Putamen (tissue), 1 donor: Measurements from ENCODE around the gene DPP7.
"Not testable (repeated sequence)": the region's sequence is repeated elsewhere in the genome, so short reads cannot be mapped to it uniquely, and the experiment has no call there.

Experiments used
- DNase-seq: peaks from one replicate; pipeline ENCODE4 v3.0.0-alpha.2; 2016; ENCODE audit warnings: low spot score

DPP7 gene

DNA sequence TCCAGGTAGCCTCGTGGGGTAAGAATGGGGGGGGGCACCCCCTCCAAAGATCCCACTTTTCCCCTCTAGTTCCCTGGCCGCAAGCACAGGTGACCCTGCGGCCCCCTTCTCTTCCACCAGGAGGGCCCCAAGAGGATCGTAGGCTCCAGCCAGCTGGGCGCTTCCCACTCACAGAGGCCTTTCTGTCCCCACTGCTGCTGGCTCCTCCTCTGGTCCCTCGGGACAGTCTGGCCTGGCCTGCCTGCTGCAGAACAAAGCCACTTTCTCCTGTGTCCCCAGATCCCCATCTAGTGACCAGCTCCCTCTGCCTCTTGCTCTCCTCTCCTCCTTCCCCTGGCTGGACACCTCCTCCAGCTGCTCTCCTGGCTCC lies 43.6 kb downstream of the DPP7 start:
- DNase-seq, result peak; percentile 93

- DNase-seq, result peak; percentile 87
Observed at GRCh38 chr9:137070201-137070905, 44.2 kb downstream of the DPP7 start, which contains the start of gene SAPCD2. Gene SAPCD2 (minus strand): TSS chr9:137070557. CDS start chr9:137070460, 97 bp downstream.

DNA sequence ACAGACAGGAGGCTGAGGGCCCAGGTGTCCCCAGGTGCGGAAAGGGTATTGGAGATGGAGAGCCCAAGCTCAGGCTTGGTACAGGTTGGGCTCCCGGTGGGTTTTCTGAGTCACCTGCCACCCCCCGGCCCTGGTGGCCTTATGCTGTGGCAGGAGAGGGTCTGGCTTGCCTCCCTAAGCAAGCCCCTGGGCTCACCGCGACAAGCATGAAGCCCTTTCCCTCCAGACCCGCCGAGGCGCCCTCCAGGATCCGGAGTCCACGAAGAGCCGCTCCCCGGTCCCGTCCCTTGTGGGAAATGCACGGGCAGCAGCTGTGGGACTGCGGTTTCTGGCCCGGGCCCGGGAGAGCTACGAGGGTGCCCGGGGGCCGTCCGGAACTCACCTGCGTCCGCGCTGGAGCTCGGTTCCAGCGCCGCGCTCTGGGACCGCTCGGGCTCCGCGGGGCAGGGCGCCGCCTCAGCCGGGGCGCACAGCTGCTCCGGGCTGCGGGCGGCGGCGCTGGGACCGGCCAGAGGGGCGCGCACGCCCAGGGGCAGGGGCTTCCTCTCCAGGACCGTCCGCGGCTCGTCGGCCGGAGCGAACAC lies 44.9 kb downstream of the DPP7 start:
- no peak for DNase-seq

DNA sequence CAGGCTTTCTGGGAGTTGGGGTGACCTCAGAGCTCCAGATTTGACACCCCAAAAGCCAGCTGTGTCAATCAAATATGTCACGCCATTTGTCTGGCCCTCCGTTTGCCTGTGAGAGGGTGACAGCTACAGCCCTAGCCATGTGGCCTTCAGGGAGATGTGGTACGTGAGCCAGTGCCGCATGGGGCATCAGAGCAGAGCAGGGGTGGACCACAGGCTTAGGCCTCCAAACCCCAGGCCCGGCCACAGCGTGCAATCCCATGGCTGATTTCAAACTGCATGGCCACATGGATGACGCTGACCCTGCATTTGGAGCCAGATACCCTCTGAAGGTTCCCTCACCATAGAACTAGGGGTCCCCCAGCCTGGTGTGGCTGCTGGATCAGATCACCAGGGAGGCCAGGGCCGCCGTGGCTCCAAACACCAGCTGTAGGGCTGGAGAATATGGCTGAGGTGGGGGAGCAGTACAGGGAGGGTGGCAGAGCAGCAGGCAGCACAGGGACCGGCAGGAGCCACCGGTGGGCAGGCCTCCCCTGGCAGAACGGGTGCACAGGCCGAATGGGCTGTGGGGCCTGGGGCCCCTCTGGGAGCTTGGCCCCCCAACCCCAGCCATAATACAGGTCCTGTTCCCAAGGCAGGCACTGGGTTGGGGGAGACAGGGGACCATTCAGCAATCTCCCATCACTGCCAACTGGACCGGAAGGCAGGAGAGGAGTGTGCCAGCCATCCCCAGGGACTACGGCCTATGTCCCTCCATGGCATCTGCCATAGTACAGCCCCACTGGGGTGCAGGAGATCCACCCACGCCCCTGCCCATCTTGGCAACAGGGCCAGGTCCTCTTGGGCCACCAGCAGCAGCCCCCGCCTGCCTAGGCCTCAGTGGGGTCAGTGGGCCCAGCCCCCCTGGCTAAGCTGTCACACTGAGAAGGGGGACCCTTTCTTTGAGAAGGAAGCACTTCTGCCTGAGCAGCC lies 45.7 kb downstream of the DPP7 start:
- DNase-seq, result no peak

- DNase-seq, result peak; percentile 77
Observed at GRCh38 chr9:137067860-137068538, 46.5 kb downstream of the DPP7 start.

- no peak for DNase-seq
Observed at GRCh38 chr9:137066096-137066861, 48.3 kb downstream of the DPP7 start.

DNA sequence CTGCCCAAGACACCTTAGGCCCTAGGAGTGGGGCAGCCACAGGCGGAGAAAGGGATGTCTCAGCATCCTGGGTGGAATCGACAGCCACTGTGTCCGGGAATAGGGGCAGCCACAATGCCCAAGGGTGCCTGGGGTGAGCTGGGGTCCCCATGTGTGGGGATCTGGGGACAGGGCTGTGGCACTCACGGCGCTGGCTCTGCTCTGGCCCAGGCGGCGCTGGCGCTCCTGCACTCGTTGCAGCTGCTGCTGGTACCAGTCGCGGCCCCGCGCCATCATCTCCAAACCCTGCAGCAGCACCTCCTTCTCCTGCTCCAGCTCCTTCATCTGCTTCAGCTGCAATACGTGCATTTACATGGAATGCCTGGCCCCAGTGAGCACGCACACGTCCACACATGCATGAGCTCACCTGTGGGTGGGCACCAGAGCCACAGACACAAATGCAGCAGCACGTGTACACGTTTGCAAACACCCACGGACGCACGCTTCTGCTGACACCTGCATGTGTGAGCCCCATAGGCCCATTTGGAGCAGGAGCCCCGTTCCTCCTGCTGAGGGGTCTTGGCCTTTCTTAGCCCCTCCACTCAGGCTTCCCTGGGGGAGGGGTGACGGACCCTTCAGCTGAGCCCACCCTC lies 49.1 kb downstream of the DPP7 start:
- DNase-seq, result no peak

GRCh38 chr9:137064880-137065164 lies 49.7 kb downstream of the DPP7 start:
- no peak for DNase-seq

DNA sequence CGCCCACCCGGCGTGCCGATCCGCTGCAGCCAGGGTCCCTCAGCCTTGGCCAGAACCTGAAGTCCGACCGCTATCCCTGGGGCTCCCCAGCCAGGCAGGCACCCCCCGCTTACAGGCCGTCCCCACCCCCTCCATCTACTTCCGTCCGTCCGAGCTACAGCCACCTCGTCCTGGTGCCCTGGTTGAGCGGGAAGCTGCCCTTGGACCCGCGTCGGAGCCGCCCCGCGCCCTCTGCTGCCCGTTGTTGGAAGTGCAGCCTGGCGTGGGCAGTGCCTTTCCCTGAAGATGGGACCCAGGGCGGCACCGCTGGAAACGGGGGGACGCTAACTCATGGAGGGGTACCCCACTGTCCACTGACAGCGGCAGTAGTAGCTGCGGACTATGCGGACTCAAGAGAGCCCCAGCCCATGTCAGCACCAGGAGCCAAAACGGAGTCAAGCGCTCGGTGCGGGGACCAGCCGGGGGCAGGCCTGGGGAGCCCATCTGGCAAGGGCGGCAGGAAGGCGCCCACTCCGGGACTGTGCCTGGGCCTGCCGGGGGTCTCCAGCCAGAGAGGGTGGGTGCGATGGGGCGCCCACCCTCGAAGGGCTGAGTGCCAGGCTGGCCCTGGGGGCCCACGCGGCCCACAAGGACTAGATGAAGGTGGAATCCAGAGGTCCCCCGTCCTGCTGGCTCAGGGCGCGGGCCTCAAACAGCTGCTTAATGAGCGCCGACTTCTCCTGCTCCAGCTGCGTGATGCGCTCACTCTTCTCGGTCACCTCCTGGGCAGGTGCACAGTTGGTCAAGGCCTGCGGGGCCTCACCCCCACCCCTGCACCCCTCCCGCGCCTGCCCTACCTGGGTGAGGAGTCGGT lies 50.3 kb downstream of the DPP7 start:
- DNase-seq, result no peak

DNA sequence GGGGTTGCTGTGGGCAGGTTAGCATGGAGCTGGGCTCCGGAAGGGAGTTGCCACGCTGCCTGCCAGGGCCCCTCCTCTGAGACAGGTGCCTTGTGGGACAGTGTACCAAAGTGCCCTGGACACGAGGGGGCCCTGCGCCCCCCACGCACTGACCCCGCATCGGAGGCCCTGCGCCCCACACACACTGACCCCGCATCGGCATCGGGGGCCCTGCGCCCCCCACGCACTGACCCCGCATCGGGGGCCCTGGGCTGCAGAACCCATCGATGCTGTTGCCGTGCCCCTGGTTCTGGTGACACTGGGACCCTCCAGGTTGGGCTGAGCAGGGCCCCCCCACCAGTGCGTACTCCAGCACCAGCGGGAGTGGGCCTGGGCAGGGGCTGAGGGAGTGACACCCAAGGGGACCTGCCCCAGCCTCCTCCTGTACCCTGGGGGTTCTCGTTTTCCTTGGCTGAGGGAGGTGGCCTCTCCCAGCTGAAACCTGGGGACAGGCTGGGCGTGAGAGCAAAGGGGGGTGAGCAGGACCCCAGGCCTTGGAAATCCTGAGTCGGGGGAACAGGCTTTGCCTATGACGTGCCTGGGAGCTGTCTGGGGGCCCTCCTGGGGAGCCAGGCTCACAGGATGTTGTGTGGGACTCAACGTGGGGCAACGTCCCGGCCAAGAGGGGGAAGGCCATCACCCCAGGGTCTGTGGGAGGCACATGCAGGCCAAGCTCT lies 51.1 kb downstream of the DPP7 start:
- DNase-seq, result no peak

DNA sequence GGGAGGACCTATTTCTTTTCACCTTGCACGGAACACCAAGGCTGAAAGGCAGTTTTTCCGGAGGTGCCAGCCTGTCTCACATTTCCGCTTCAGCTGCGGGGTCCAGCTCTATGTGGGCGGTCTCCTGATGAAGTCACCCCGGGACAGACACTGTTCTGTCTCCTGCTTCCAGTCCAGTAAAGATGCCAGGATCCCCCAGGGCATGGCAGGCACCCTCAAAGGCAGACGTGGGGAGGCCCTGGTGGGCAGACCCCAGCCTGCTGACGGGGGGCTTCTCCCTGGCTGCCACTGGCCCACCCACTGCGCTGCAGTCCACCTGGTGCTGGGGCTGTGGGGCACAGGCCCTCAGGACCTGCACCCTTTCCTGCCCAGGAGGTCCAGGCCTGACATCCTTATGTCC lies 51.7 kb downstream of the DPP7 start:
- DNase-seq, result not testable (repeated sequence)

GRCh38 chr9:137062384-137062783 lies 52.1 kb downstream of the DPP7 start:
- no peak for DNase-seq
